Panc1 (cell line): ENCODE results near the gene E2F3.

Experiments
- CTCF ChIP-seq: fragments of 450-650 bp; IDR thresholded peaks from 2 replicates; pipeline ENCODE4 v1.5.1; 2017; ENCODE audit warnings: mild to moderate bottlenecking
- POLR2AphosphoS5 ChIP-seq: IDR thresholded peaks from 2 replicates; pipeline ENCODE4 v1.6.1; 2012; ENCODE audit warnings: mild to moderate bottlenecking, low read depth, low read length, moderate library complexity
- REST ChIP-seq, 2 experiments: IDR thresholded peaks; 2 replicates each; pipeline ENCODE4 v1.6.1; 2011 to 2012; ENCODE audit warnings: low read depth in 2 of 2, control low read depth in 1 of 2, low read length in 1 of 2, mild to moderate bottlenecking in 1 of 2, moderate library complexity in 1 of 2; ENCODE audit not compliant: insufficient read depth in 1 of 2
- SIN3A ChIP-seq: IDR thresholded peaks from 2 replicates; pipeline ENCODE4 v1.6.1; 2012; ENCODE audit warnings: low read depth, mild to moderate bottlenecking, low read length, moderate library complexity, borderline replicate concordance; ENCODE audit not compliant: insufficient read depth

- TF ChIP-seq CTCF: no peak
- TF ChIP-seq POLR2AphosphoS5: no peak
- TF ChIP-seq SIN3A: no peak
- TF ChIP-seq REST (IDR thresholded peaks at IDR 0.05; ENCODE audit: insufficient read depth in 1 of 2, low read depth in 2 of 2, low read length in 1 of 2): no peak
Observed at GRCh38 chr6:20412682-20413073, 11.0 kb downstream of the E2F3 start.
